Neural crest cell (in vitro differentiated cells): Measurements from ENCODE around the gene FOSL1. TPM values are rescaled to one million over a fixed set of nuclear protein-coding genes. Genes with fewer than 3 reads are reported as not detected.

Experiments
- DNase-seq: peaks from one replicate; pipeline ENCODE4 v3.0.0; 2021; ENCODE audit warnings: low read depth, mixed read lengths, low spot score
- H3K27ac Mint-ChIP-seq: one replicate; pipeline ENCODE4 v1.8.0; 2021; ENCODE audit warnings: mild to moderate bottlenecking, mixed read lengths; ENCODE audit not compliant: unreplicated experiment
- H3K27me3 Mint-ChIP-seq: 2 replicates; pipeline ENCODE4 v1.8.0; 2021; ENCODE audit warnings: low read depth, mild to moderate bottlenecking, mixed read lengths
- H3K36me3 Mint-ChIP-seq: 2 replicates; pipeline ENCODE4 v1.8.0; 2021; ENCODE audit warnings: low read depth, mild to moderate bottlenecking, mixed read lengths
- H3K4me1 Mint-ChIP-seq: 2 replicates; pipeline ENCODE4 v1.8.0; 2021; ENCODE audit warnings: mixed read lengths
- H3K4me3 Mint-ChIP-seq: one replicate; pipeline ENCODE4 v1.8.0; 2021; ENCODE audit warnings: mild to moderate bottlenecking, mixed read lengths
- H3K9me3 Mint-ChIP-seq: 2 replicates; pipeline ENCODE4 v1.8.0; 2021; ENCODE audit warnings: mixed read lengths
- total RNA-seq: library from RNA; stranded (reverse); gene quantifications from 2 replicates; pipeline ENCODE4 v1.2.1, GENCODE V29; 2021
- TF ChIP-seq, protein P1 (sequence below): fragments of 200-600 bp; sonication (generic); conservative IDR thresholded peaks from 2 replicates; pipeline ENCODE4 v1.5.0; 2021; ENCODE audit warnings: antibody characterized with exemption, mild to moderate bottlenecking

Gene FOSL1
- total RNA-seq, 1 donor from 2014 or later: 4.2 TPM

DNA sequence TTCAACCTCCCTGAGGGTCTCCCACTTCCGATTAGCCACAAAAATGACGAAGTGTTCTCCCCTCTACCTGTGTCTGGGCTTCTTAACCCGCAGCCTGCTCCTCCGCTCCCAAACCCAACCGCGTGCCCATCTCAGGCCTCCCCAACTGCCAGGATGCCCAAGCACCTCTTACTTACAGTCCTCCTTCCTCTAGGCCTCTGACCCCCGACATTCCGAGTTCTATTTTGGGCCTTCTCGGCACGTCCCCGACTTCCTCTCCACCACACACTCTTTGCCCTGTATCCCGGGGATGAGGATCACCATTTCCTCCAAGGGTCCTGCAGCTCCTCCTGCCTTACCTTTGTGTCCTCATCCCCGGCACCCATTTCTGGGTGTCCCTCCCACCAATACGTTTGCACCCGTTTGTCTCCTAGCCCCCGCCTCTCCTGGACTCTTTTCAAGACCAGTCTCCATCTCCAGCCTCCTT, 40.3 kb downstream of the FOSL1 start:
- H3K36me3 Mint-ChIP-seq: peaks cover 18% of the 10 kb centered on the region
- peaks cover 50% of the 10 kb centered on the region for H3K4me1 Mint-ChIP-seq
- peak overlapping the region; percentile 98 for H3K27ac Mint-ChIP-seq
- peaks cover 12% of the 10 kb centered on the region for H3K27me3 Mint-ChIP-seq
- no peaks in the 10 kb centered on the region for H3K9me3 Mint-ChIP-seq
- no peak for DNase-seq
- TF ChIP-seq, protein P1, sequence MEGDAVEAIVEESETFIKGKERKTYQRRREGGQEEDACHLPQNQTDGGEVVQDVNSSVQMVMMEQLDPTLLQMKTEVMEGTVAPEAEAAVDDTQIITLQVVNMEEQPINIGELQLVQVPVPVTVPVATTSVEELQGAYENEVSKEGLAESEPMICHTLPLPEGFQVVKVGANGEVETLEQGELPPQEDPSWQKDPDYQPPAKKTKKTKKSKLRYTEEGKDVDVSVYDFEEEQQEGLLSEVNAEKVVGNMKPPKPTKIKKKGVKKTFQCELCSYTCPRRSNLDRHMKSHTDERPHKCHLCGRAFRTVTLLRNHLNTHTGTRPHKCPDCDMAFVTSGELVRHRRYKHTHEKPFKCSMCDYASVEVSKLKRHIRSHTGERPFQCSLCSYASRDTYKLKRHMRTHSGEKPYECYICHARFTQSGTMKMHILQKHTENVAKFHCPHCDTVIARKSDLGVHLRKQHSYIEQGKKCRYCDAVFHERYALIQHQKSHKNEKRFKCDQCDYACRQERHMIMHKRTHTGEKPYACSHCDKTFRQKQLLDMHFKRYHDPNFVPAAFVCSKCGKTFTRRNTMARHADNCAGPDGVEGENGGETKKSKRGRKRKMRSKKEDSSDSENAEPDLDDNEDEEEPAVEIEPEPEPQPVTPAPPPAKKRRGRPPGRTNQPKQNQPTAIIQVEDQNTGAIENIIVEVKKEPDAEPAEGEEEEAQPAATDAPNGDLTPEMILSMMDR: no peak
- H3K4me3 Mint-ChIP-seq: peak overlapping the region; percentile 95

GRCh38 chr11:65859095-65859811, 40.9 kb downstream of the FOSL1 start:
- TF ChIP-seq, protein P1: peak; percentile 34
- Mint-ChIP-seq H3K4me3 (peak overlapping the region; percentile 95), H3K4me1 (peaks cover 56% of the 10 kb centered on the region), H3K27me3 (peaks cover 17% of the 10 kb centered on the region), H3K27ac (peak overlapping the region; percentile 99), H3K9me3 (no peaks in the 10 kb centered on the region), H3K36me3 (peaks cover 24% of the 10 kb centered on the region)
- peak; percentile 96 for DNase-seq

GRCh38 chr11:65858681-65859087, 41.5 kb downstream of the FOSL1 start:
- no peak for DNase-seq
- Mint-ChIP-seq H3K36me3 (peaks cover 30% of the 10 kb centered on the region), H3K4me1 (peaks cover 59% of the 10 kb centered on the region), H3K27me3 (peaks cover 20% of the 10 kb centered on the region), H3K9me3 (no peaks in the 10 kb centered on the region), H3K4me3 (peak overlapping the region; percentile 95), H3K27ac (peak overlapping the region; percentile 99)
- TF ChIP-seq, protein P1: no peak

- Mint-ChIP-seq H3K4me3 (peak within 1 kb of the TSS; percentile 95), H3K4me1 (peaks cover 60% of the 10 kb centered on the region), H3K36me3 (peaks cover 36% of the 10 kb centered on the region), H3K9me3 (no peaks in the 10 kb centered on the region), H3K27ac (peak within 1 kb of the TSS; percentile 99), H3K27me3 (peaks cover 26% of the 10 kb centered on the region)
- DNase-seq: peak; percentile 96
- TF ChIP-seq, protein P1: no peak
Observed at GRCh38 chr11:65857853-65858680, 42.1 kb downstream of the FOSL1 start, which contains the start of gene CFL1. TSS of gene CFL1 (minus strand) at chr11:65858180. CDS start at chr11:65858099, 81 bp downstream.

GRCh38 chr11:65857500-65857852, 42.7 kb downstream of the FOSL1 start:
- DNase-seq: peak; percentile 40
- Mint-ChIP-seq H3K4me3 (peak overlapping the region; percentile 94), H3K27ac (no peak overlapping the region), H3K9me3 (no peaks in the 10 kb centered on the region), H3K4me1 (peaks cover 56% of the 10 kb centered on the region), H3K27me3 (peaks cover 27% of the 10 kb centered on the region), H3K36me3 (peaks cover 36% of the 10 kb centered on the region)
- TF ChIP-seq, protein P1: peak; percentile 23
